ENCODE data around the gene NPIPB2.

The NPIPB2 gene

DNA sequence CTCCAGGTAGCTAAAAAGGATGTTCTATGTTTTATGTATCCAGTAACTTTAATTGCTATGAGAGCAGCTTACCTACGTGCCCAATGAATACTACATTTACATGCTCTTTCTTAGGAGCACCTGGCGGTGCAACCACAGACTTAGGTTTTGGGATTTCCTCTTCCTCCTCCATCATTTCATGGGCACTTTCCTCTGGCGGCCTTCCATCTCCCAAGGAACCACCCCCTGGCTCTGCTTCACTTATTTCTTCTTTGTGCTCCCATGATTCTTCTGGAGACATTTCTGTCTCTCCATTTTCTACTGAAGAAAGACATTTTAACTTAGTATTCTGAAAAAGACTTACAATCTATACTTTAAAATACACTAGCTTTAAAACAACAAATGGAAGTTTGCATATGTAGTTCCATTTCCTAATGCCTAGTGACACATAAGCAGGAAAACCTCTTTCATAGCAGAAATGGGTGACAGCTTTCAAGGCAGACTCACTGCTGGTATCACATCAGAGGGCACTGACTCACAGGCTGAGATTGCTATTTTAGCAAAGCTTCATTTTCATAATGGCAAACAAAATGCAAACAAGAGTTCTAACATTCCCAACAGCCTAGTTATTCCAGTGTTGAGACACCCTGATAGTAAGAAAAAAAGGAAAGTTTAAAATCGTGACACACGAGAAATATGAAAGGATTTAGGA, 45.2 kb downstream of the NPIPB2 start:
- no peak for DNase-seq

DNA sequence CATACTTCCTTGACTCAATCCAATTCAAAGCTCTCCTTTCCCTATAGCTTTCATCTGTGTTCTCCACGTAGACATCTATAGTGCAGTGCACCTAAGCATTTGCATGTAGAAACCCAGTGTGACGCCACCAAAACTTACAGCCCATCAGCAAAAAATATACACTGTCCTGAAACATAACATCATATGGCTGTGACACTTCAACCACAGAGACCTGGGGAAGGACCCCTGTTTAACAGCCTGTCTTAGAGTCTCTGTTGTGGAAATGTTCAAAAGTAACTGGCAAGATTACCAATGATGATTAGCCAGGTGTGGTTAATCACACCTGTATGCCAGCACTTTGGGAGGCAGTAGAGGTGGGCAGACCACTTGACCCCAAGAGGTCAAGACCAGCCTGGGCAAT, 48.3 kb downstream of the NPIPB2 start:
- DNase-seq: no peak

DNA sequence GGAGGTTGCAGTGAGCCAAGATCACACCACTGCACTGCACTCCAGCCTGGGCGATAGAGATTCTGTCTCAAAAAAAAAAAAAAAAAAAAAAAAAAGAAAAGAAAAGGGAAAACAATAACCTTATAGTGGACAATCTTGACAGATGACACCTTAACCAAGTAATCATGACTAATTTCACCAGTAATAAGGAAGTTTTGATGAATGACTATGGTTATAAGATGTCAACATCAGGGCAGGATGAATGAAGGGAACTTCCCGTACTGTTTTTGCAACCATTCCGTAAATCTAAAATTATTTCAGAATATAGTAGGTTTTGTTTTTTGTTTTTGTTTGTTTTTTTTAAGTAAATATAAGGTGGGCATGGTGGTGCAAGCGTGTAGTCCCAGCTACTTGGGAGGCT, 49.1 kb downstream of the NPIPB2 start:
- DNase-seq: no peak

DNA sequence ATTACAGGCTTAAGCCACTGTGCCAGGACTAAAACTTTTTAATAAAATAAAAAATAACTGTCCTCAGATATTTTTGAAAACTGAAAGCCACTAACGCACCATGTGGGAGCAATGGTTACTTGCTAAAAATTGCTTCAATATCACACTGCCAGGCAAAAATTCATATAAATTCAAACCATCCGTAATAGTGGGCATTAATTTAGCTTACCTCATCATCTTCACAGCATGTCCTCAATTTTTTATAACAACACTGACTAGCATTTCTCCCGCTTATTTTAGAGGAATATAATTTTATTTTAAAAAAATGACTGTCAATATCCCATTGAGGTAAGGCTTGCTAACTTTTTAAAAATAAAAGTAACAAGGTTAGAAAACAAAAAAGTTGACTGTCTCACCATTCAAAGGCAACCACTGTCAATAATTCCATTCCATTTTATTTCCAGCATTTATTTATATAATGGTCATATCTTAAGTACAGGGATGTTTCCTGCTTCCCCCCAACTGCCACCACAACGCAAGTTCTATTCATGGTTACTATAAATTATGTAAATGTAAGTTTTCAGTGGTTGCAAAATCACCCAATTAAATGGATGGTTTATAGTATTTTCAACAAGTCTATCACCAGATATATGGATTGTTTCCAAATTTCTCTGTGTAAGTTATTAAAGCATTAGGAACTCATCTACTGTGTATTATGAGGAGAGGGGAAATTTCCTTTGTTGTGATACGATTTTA, 51.4 kb downstream of the NPIPB2 start:
- DNase-seq: no peak

DNA sequence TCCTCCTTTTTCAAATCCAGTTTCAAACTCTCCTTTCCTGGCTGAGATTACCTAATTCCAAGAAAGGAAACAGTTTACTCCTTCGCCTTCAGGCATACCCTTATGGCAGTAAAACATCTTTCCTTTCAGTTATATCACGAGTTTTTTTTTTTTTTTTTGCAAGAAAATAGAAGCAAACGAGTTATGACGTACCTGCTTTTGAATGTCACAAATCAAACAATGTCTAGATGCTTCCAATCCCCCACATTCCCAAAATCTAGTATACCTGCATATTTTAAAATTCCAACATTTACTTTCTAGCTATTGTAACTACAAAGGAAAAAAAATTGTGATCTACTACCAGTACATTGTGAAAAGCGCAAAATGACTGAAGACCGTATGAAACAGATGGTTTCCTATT, 55.0 kb downstream of the NPIPB2 start:
- no peak for DNase-seq

DNA sequence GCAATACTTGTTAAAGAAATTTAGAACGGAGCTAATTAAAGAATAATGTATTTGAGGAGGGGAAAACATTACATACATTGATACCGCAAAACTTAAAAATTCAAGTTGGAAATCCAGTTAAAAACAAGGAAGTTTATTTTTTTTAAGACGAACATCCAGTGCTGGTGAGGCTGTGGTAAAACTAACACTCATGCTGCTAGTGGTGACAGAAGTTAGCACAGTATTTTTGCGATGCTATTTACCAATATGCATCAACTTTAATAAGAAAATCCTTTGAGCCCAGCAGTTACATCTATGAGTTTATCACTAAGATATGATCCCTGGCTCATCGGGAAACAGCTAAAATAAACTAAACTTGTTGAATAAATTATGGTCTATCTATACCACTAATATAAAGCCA, 57.8 kb downstream of the NPIPB2 start:
- DNase-seq: no peak

DNA sequence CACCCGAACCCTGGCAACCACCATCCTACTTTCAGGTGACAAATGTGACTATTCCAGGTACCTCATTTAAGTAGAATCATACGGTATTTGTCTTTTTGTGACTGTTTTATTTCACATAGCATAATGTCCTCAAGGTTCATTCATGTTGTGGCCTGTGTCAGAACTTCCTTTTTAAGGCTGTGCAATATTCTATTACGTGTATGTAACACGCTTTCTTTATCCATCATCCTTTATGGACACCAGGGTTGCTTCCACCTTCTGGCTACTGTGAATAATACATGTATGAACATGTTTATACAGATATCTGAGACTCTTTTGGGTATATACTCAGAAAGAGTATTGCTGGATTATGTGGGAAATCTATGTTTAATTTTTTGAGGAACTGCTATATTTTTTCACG, 61.8 kb downstream of the NPIPB2 start:
- no peak for DNase-seq

DNA sequence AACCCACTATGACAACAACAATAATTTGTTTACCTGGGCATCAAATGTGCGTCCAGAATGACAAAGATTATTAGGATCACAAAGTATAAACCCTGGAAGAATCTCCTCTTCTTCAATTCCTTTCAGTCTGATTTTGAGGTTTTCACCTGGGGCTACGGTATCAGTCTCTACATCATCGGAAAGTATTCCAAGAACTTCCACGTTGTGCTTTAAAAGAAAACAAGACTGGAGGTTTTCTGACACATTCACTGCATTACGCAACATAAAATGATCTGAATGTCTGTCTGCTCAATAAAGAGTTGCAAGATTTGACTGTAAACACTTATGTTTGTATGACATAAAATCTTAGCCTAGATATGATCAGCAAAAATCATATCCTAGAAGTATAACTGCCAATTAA, 64.5 kb downstream of the NPIPB2 start:
- DNase-seq: no peak

Measured in right hindlimb (tissue), 1 donor.